HepG2 (cell line): Measurements from ENCODE around the gene TEAD4.

ENCODE experiments used
- IRF9 ChIP-seq: sonication (generic); formaldehyde crosslinking; IDR thresholded peaks from 2 replicates; pipeline ENCODE4 v1.8.0; 2022; ENCODE audit warnings: missing genetic modification reagents, mild to moderate bottlenecking, borderline replicate concordance
- RFXANK ChIP-seq: IDR thresholded peaks from 2 replicates; pipeline ENCODE4 v1.6.1; 2016
- YY1 ChIP-seq: IDR thresholded peaks from 2 replicates; pipeline ENCODE4 v1.6.1; 2011; ENCODE audit warnings: low read length, low read depth, moderate library complexity, mild to moderate bottlenecking; ENCODE audit not compliant: insufficient read depth, insufficient replicate concordance
- ZNF138 ChIP-seq: sonication (generic); formaldehyde crosslinking; IDR thresholded peaks from 2 replicates; pipeline ENCODE4 v1.5.0; 2020; ENCODE audit warnings: mild to moderate bottlenecking, low read depth, missing genetic modification reagents
- ZNF326 ChIP-seq: sonication (generic); formaldehyde crosslinking; IDR thresholded peaks from 2 replicates; pipeline ENCODE4 v1.4.0; 2020; ENCODE audit warnings: missing genetic modification reagents, borderline replicate concordance

GRCh38 chr12:3033539-3033867, 74.3 kb downstream of the TEAD4 start:
- TF ChIP-seq ZNF138 (CRISPR knock-in tag): no peak
- no peak for TF ChIP-seq YY1
- no peak for TF ChIP-seq RFXANK (CRISPR knock-in tag)
- TF ChIP-seq IRF9: no peak
- no peak for TF ChIP-seq ZNF326 (CRISPR knock-in tag)
